Lung (tissue), 12 donors: ENCODE data around the gene SCAF1. TPM values are rescaled to one million over a fixed set of nuclear protein-coding genes. Genes with fewer than 3 reads are reported as not detected.

Experiments used
- ATAC-seq: fragments of 200-7000 bp; cut with Tn5 transposase; one replicate; pipeline ENCODE4 v1.9.1; 2020; ENCODE audit warnings: moderate number of reproducible peaks; ENCODE audit not compliant: insufficient read depth, low FRiP score
- DNase-seq, 3 donors: peaks; one replicate each; pipeline ENCODE4 v3.0.0-alpha.2; 2013 to 2017
- H3K27ac ChIP-seq, 2 donors: one replicate each; pipeline ENCODE4 v1.5.1; 2013; ENCODE audit warnings: mild to moderate bottlenecking in 2 of 2, moderate library complexity in 2 of 2, control low read depth in 1 of 2, inconsistent platforms in 1 of 2, low read depth in 1 of 2, low read length in 1 of 2
- H3K27me3 ChIP-seq, 3 donors: one replicate each; pipeline ENCODE4 v1.5.1; 2013; ENCODE audit warnings: low read length in 2 of 3; ENCODE audit not compliant: control insufficient read depth in 3 of 3, insufficient read depth in 3 of 3
- H3K36me3 ChIP-seq, 4 donors: one replicate each; pipeline ENCODE4 v1.5.1; 2013; ENCODE audit warnings: low read length in 4 of 4, mild to moderate bottlenecking in 1 of 4, moderate library complexity in 1 of 4; ENCODE audit not compliant: control insufficient read depth in 4 of 4, insufficient read depth in 4 of 4
- H3K4me1 ChIP-seq, 5 donors: one replicate each; pipeline ENCODE4 v1.5.1; 2013; ENCODE audit warnings: low read length in 5 of 5, mild to moderate bottlenecking in 2 of 5, moderate library complexity in 1 of 5; ENCODE audit not compliant: control insufficient read depth in 5 of 5, insufficient read depth in 5 of 5
- H3K4me3 ChIP-seq: one replicate; pipeline ENCODE4 v1.5.1; 2013; ENCODE audit warnings: mild to moderate bottlenecking, control low read depth, moderate library complexity
- H3K9ac ChIP-seq, 2 donors: one replicate each; pipeline ENCODE4 v1.5.1; 2013; ENCODE audit warnings: low read length in 2 of 2, control low read depth in 1 of 2; ENCODE audit not compliant: insufficient read depth in 1 of 2
- H3K9me3 ChIP-seq, 4 donors: one replicate each; pipeline ENCODE4 v1.5.1; 2013; ENCODE audit warnings: low read length in 3 of 4, mild to moderate bottlenecking in 1 of 4, moderate library complexity in 1 of 4; ENCODE audit not compliant: control insufficient read depth in 4 of 4, insufficient read depth in 3 of 4
- CTCF ChIP-seq: IDR thresholded peaks from 2 replicates; pipeline ENCODE4 v1.5.1; 2012; ENCODE audit warnings: mild to moderate bottlenecking; ENCODE audit errors: control extremely low read depth, extremely low read depth
- whole genome bisulfite sequencing, 2 donors: extraction: QIAGEN DNeasy Blood & Tissue Kit; methylation state at CpG; one replicate each; pipeline ENCODE4 v1.1.7; 2013; 5-methylcytosine and 5-hydroxymethylcytosine counted together
- polyA plus RNA-seq, 2 donors: library from polyadenylated mRNA; stranded (reverse); fragments of 200-250 nt; gene quantifications; one replicate each; pipeline ENCODE4 v1.2.1, GENCODE V29; 2013
- total RNA-seq, 2 donors: library from RNA; depleted of rRNA in 1 of 2; stranded (reverse); fragments of >200 nt in 1 of 2; gene quantifications; one replicate each; pipeline ENCODE4 v1.2.1, GENCODE V29; 2014 to 2021
- donor health status: control.
- donor health status: control.
- donor health status: Bipolar disorder and iron deficiency.
- donor health status: healthy.
- donor health status: DM: yes; HTN: yes; CAD: no.

SCAF1 gene
- total and polyA plus RNA-seq, 4 donors = 22.5 to 80.2 (median 25.5) TPM

- Histone ChIP-seq H3K27ac (peak within 1 kb of the TSS in 1 of 2 donors; percentile 77), H3K9me3 (no peaks in the 10 kb centered on the region), H3K4me1 (peaks cover 0 to 32% (median 10%) of the 10 kb centered on the region in 5 donors), H3K4me3 (peak within 1 kb of the TSS; percentile 39), H3K9ac (peak within 1 kb of the TSS; percentile 53 to 57), H3K27me3 (peaks cover 0 to 5% (median 0%) of the 10 kb centered on the region in 3 donors), H3K36me3 (peaks cover 0 to 14% (median 10%) of the 10 kb centered on the region in 4 donors)
- 3% methylated on average over 38 of the region's 38 CpGs for WGBS, 2 donors
- no peak for TF ChIP-seq CTCF
- peak; percentile 54 for ATAC-seq
- DNase-seq = peak; percentile 89 to 93 (median 92)
Observed at GRCh38 chr19:49690656-49691242, 48.7 kb downstream of the SCAF1 start, which contains the start of gene CPT1C. Gene CPT1C (plus strand): TSS chr19:49691116. CDS start chr19:49692253, 1,137 bp downstream.

DNA sequence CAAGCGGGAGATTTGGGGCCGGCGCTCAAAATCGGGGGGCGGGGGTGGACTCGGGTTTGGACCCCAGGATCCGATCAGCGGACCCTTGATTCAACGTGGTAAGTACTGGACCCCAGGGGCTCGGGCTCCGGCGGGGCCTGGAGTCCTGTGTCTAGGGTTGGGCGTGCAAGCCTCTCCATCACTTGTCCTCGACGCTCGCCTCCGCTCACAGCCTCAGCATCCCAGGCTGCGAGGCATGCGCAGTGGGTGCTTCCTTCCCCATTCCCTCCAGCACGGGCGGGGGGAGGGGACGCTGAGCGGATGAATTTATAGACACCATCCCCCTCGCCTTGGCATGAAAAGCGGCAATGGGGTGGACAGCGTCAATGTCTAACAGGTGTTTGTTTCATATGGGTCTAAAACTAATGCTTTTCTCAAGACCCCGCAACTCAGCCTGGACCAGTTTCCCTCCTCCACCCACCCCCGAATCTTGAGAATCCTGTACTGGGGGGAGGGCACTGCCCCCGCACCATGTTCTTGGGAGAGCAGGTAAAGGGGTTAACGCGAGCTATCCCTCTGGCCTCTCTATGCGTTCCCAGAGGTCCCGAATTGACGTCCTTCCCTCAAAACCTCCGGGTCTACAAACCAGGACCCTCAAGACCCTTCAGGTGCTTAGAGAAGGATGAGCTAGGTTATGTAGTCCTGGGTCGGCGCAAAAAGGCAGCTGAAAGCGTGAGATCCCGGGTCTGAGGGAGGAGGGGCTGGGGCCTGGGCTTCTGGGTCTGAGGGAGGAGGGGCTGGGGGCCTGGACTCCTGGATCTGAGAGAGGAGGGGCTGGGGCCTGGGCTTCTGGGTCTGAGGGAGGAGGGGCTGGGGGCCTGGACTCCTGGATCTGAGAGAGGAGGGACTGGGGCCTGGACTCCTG, 49.5 kb downstream of the SCAF1 start:
- Histone ChIP-seq H3K4me3 (no peak overlapping the region), H3K4me1 (peaks cover 0 to 32% (median 10%) of the 10 kb centered on the region in 5 donors), H3K27ac (no peak overlapping the region), H3K9me3 (no peaks in the 10 kb centered on the region), H3K27me3 (peaks cover 0 to 5% (median 0%) of the 10 kb centered on the region in 3 donors), H3K36me3 (peaks cover 0 to 6% (median 5%) of the 10 kb centered on the region in 4 donors), H3K9ac (peak overlapping the region in 1 of 2 donors; percentile 32)
- no peak for TF ChIP-seq CTCF
- no peak for ATAC-seq
- DNase-seq = peak; percentile 83 to 89 (median 84)
- WGBS, 2 donors = 14% methylated on average over 38 to 39 of the region's 39 CpGs

DNA sequence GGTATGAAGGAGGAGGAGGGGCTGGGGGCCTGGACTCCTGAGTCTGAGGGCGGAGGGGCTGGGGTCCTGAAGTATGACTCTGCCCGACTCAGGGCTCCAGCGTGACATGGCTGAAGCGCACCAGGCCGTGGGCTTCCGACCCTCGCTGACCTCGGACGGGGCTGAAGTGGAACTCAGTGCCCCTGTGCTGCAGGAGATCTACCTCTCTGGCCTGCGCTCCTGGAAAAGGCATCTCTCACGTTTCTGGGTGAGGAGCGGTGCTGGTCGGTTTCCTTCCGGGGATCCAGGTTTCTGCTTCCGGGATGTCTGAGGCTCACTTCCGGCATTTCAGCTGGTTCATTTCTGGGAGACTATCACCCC, 50.1 kb downstream of the SCAF1 start:
- no peak overlapping the region for H3K4me3 ChIP-seq
- peaks cover 0 to 5% (median 0%) of the 10 kb centered on the region in 3 donors for H3K27me3 ChIP-seq
- H3K4me1 ChIP-seq = peaks cover 0 to 32% (median 10%) of the 10 kb centered on the region in 5 donors
- H3K36me3 ChIP-seq = peaks cover 0 to 4% (median 3%) of the 10 kb centered on the region in 4 donors
- no peak overlapping the region for H3K27ac ChIP-seq
- ATAC-seq = no peak
- TF ChIP-seq CTCF = no peak
- H3K9ac ChIP-seq = no peak overlapping the region
- no peaks in the 10 kb centered on the region for H3K9me3 ChIP-seq
- no peak for DNase-seq
- WGBS, 2 donors = 71 to 78% methylated on average over 16 of the region's 16 CpGs
